Measurements from ENCODE around the gene NEK9.

Gene NEK9

DNA sequence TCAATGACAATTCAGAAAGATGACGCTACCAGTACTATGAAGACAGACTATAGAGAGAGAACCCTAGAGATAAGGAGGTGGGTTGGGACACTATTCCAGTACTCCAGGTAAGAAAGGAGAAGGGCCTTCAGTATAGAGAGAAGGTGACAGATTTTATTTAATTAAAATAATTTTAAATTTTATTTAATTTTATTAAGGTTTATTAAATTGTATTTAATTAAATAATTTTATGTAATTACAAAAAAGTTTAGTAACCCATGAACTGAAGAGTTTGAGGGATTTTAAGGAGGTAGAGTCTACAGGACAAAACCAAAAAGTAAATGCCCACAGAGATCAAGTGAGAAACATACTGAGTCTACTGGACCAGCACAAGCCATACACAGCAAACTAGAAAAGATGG, 29.3 kb upstream of the NEK9 start:
- TF ChIP-seq GATA2 (IDR thresholded peaks at IDR 0.05; ENCODE audit: low read depth, low read length) (no peak), GATA3 (IDR thresholded peaks at IDR 0.05; ENCODE audit: low read depth, low read length) (no peak)

DNA sequence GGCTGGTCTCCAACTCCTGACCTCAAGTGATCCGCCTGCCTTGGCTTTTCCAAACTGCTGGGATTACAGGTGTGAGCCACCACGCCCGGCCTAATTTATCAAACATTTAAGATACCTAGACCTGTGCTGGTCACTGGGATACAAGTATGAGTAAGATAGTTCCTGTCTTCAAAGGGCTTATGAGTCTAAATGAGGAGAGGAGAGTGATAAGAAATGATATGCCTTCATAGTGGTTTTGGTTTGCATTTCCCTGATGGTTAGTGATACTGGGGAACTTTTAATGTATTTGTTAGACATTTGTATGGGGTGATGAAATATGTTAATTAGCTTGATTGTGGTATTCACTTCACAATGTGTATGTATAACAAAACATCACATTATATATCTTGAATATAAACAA, 28.3 kb upstream of the NEK9 start:
- TF ChIP-seq GATA3 (IDR thresholded peaks at IDR 0.05; ENCODE audit: low read depth, low read length) (no peak), GATA2 (IDR thresholded peaks at IDR 0.05; ENCODE audit: low read depth, low read length) (no peak)

DNA sequence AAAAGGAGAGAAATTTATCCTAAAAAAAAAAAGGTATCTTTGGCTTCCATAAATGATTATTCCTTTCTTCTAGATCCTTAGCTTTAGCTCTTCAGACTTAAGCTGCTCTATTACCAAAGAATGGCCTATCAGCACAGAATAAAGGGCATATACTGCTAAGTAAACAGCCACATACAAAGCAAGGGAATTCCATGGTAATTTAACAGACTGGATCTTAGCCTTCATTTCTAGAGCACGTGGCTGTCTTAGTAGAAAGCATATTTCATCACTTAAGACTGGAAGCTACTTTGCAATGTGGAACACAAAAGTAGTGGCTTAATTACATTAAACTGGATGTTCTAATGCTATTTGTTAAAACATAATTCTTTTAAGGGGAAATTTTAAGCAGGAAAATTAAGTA, 26.4 kb upstream of the NEK9 start:
- TF ChIP-seq GATA3 (IDR thresholded peaks at IDR 0.05; ENCODE audit: low read depth, low read length) (no peak), GATA2 (IDR thresholded peaks at IDR 0.05; ENCODE audit: low read depth, low read length) (no peak)

DNA sequence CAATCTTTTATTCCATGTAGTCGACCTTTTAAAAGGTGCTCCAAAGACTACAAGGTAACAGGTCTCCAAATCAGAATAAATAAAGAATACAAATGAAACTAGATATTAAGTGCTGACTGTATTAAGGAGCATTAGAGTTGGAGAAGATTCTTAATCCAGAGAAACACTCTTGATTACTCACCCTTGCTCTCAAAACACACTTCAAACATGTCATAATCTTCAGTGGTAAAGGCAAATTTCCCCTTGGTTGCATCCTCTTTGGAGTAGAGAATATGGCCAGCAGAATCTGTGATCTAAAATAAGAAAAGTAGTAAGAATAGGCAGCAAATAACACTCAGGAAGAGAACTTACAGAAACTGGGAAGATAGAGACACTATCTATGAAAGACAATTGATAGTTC, 25.0 kb upstream of the NEK9 start:
- TF ChIP-seq GATA2 (IDR thresholded peaks at IDR 0.05; ENCODE audit: low read depth, low read length) (no peak), GATA3 (IDR thresholded peaks at IDR 0.05; ENCODE audit: low read depth, low read length) (no peak)

DNA sequence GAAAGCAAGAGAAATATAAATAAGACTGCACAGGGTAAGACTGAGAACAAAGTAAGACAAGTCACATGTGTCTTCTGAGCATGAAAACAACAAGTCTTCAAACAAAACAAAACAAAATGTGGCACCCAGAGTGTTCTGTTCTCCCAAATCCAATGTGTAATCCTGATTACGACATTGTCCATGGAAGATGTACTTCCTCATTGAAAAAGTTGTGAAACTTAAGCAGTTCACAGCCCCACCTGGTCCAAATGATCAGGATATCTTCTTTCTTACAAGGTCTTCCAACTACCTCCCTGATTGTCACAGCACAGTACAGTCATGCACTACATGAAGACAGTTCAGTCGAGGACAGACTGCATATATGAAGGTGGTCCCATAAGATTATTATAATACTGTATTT, 23.3 kb upstream of the NEK9 start:
- no peak for TF ChIP-seq GATA3 (IDR thresholded peaks at IDR 0.05; ENCODE audit: low read depth, low read length)

DNA sequence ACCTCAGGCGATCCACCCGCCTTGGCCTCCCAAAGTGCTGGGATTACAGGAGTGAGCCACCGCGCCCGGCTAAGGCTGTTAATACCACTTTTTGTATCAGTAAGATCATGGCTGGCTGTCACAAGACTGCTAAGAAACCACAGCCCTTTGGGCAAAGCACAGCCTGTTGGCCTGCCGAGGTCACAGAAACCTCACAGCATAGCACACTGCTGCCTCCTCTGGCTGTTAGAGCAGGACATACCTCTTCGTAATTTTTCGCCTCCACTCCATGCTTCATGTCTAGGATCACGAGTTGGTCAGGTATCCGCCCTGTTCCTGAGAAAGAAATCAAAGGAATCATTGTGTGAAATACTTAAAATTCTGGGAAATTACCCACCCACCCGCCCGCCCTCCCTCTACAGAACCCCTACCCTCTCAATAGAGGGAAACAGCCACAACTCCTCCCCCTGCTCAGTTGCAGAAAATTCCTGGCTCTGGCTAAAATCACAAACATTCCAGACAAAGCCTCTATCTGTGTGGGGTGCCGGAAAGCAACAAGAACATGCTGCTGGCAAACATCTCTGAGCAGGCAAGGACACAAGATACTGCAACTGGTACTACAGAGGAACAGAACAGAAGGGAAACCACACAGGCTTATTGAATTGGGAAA, 20.7 kb upstream of the NEK9 start:
- TF ChIP-seq GATA2 (IDR thresholded peaks at IDR 0.05; ENCODE audit: low read depth, low read length) (no peak), GATA3 (IDR thresholded peaks at IDR 0.05; ENCODE audit: low read depth, low read length) (no peak)

DNA sequence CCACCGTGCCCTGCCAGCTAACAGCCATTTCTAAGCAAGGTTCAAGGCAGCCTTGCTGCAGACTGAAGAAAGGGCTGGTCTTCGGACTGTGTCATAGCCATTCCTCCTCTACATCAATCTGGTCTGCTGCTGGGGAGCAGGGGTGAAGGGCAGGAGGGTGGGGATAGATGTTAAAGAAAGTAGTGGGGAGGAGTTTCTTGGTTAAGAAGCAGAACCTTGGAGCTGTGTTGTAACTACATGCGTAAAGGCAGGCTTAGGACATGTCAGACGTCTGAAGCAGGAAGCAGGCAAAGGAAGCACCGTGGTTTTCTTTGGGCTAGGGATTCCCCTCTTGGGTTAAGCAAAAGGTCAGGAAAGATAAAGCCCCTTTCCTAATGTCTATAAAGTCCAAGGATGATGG, 18.1 kb upstream of the NEK9 start:
- no peak for TF ChIP-seq GATA2 (IDR thresholded peaks at IDR 0.05; ENCODE audit: low read depth, low read length)
- no peak for TF ChIP-seq GATA3 (IDR thresholded peaks at IDR 0.05; ENCODE audit: low read depth, low read length)

DNA sequence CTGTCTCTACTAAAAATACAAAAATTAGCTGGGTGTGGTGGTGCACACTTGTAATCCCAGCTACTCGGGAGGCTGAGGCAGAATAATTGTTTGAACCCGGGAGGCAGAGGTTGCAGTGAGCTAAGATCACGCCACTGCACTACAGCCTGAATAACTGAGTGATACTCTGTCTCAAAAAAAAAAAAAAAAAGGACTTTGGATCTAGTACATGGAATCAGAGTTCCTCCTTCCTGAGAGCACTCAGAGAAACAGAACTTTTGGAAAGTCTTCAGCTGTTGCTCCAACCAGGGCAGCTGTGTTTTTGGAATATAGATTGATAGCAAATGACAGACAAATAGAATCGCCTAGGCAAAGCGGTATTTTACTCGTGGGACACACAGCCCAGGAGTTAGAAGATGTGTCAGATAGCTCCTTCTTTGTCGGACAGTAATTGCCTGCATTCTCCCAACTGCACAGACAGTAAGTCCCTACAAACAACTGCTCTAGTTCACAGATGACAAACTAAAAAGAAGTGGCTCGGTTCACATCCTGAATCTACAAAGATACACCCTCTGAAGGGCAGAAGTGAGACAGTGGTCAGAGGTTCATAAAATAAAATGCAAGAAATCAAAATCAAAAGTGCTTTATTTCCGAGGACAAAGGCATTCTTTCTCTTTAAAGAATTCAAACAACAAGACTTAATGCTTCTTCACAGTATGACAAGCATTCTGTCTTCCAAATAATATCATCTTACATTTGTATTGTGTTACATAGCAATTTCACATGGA, 17.1 kb upstream of the NEK9 start:
- TF ChIP-seq GATA3 (IDR thresholded peaks at IDR 0.05; ENCODE audit: low read depth, low read length): no peak
- TF ChIP-seq GATA2 (IDR thresholded peaks at IDR 0.05; ENCODE audit: low read depth, low read length): no peak

DNA sequence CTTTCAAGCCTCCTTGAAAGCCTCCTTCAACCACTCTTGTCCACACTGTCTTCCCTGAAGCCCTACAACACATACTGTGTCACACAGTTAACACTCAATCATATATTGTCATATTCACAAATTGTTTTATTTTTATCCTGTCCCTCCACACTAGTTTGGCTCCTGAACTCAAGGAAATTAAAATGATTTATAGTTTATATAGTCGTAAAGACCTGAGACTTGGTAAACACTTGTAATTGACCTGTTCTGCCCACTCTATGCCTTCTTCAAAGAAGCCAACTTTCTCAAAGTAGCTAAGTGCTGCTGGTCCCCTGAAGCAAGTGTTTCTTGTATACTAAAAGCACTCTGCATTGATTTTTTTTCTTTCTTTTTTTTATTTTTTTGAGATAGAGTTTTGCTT, 15.6 kb upstream of the NEK9 start:
- no peak for TF ChIP-seq GATA3 (IDR thresholded peaks at IDR 0.05; ENCODE audit: low read depth, low read length)
- no peak for TF ChIP-seq GATA2 (IDR thresholded peaks at IDR 0.05; ENCODE audit: low read depth, low read length)

DNA sequence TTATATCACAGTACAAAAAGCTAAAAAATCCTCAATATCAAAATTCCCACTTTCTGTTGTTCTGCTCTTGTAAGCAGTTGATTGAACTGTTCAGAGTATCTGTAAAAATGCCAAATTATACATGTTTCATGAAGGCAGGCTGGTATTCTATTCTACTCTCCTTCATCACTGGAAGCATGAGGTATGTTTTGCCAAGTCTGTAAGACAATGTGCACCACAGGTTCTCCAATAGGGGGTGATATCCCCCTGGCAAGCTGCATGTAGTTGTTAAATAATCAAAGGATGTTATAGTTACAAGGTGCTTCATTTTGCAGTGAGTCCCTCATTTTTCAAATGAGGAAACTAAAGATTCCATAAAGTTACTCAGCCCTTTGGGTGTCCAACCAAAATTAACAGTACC, 15.1 kb upstream of the NEK9 start:
- TF ChIP-seq GATA3 (IDR thresholded peaks at IDR 0.05; ENCODE audit: low read depth, low read length) (no peak), GATA2 (IDR thresholded peaks at IDR 0.05; ENCODE audit: low read depth, low read length) (no peak)

DNA sequence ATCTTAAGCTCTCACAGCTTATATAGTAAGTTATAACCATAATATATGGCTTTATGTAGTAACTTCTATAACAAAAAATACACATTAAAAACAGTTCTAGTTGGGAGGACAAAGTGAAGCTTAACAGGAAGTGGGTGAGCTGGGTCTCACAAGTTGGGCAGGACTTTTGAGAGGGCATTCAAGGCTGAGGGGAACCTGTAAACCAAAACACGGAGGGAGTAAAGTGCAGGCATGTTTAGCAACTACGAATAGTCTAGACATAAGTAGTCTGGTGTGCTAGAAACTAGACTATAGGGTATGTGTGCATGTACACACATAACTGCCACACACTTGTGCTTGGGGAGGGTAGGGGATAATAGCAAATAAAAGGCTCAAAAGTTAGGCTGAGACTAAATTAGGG, 14.2 kb upstream of the NEK9 start:
- no peak for TF ChIP-seq GATA3 (IDR thresholded peaks at IDR 0.05; ENCODE audit: low read depth, low read length)

DNA sequence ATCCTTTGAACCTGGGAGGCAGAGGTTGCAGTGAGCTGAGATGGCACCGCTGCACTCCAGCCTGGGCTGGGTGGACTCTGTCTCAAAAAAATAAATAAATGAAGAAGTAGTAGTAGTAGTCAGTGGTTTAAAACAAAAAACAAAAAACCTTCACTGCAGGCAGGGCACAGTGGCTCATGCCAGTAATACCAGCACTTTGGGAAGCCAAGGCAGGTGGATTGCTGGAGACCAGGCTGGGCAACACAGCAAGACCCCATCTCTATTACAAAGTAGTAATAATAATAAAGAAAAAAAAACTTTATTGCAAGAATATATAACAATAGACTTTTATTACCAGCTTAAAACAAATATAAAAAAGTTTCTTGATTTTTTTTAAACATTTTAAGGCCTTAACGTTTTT, 13.8 kb upstream of the NEK9 start:
- TF ChIP-seq GATA2 (IDR thresholded peaks at IDR 0.05; ENCODE audit: low read depth, low read length) (no peak), GATA3 (IDR thresholded peaks at IDR 0.05; ENCODE audit: low read depth, low read length) (no peak)

DNA sequence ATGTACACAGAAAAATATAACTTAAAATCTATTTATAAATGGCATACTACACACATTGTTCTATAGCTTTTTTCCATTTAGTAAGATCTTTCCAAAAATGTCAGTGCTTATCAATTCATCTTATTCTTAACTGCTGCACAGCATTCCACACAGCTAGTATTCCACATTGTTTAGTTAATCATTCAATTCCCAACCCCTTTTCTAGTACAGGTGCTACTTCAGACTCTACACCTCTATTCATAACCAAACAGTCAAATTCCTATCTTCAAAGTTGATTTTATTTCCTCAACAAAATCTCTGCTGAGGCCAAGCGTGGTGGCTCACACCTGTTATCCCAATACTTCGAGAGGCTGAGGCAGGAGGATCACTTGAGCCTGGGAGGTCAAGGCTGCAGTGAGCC, 12.3 kb upstream of the NEK9 start:
- no peak for TF ChIP-seq GATA3 (IDR thresholded peaks at IDR 0.05; ENCODE audit: low read depth, low read length)
- no peak for TF ChIP-seq GATA2 (IDR thresholded peaks at IDR 0.05; ENCODE audit: low read depth, low read length)

DNA sequence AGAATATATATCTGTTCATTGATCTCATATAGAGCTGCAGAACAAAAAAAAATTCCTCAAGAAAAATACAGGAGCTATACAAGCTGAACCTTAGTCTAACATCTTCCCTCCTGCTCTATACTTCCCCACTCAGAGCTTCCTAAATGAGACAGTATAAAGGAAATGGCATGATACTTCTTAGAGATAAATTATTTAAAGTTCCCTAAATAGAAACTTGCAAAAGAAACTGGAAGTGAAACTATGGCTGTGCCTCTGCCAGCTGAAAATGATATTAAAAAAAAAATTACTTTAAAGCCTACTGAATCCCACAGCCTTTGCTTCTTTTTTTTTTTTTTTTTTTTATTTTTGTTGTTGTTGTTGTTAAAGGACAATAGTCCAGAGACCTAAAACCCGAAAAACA, 11.6 kb upstream of the NEK9 start:
- TF ChIP-seq GATA2 (IDR thresholded peaks at IDR 0.05; ENCODE audit: low read depth, low read length) (no peak), GATA3 (IDR thresholded peaks at IDR 0.05; ENCODE audit: low read depth, low read length) (no peak)

DNA sequence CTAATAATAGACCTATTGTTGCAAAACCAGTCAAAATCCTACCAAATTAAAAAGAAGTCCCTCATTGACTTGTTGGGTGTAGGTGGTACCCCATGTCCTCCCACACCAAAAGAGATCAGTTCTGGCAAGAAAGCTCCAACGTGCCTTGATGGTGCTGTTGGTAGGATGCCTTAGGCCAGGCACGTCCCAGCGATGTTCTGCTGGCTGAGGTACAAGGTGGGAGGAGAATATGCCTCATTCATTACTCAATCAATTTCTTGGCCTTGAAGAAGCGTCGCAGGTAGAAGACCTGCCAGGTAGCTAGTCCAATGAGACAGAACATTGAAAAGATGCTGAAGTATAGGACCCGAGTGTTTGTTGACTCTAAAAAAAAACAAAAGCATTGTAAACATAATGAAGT, 7.8 kb upstream of the NEK9 start:
- no peak for TF ChIP-seq GATA2 (IDR thresholded peaks at IDR 0.05; ENCODE audit: low read depth, low read length)
- TF ChIP-seq GATA3 (IDR thresholded peaks at IDR 0.05; ENCODE audit: low read depth, low read length): no peak

DNA sequence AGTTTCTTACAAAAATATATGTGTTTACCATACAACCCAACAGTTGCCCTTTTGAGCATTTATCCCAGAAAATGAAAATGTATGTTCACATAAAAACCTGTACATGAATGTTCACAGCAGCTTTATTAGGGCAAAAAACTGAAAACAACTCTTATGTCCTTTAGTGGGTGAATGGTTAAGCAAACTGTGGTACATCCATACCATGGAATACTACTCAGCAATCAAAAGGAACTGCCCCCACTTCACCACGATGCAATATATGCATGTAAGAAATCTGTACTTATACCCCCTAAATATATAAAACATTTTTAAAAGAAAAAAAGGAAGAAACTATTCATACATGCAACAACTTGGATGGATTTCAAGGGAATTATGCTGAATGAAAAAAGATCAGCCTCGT, 6.7 kb upstream of the NEK9 start:
- TF ChIP-seq GATA3 (IDR thresholded peaks at IDR 0.05; ENCODE audit: low read depth, low read length) (no peak), GATA2 (IDR thresholded peaks at IDR 0.05; ENCODE audit: low read depth, low read length) (no peak)

Data from SH-SY5Y (cell line).